K562 (cell line): Measurements from ENCODE around the gene CALD1.

Source experiments
- CEBPZ ChIP-seq: fragments of 150-350 bp; IDR thresholded peaks from 2 replicates; pipeline ENCODE4 v1.6.1; 2014; ENCODE audit warnings: low read depth, mild to moderate bottlenecking, low read length, borderline replicate concordance
- CUX1 ChIP-seq: fragments of 200-800 bp; sonication (Bioruptor generic); IDR thresholded peaks from 2 replicates; pipeline ENCODE4 v1.6.1; 2016; ENCODE audit warnings: missing genetic modification characterization, missing compliant biosample characterization
- EZH2 ChIP-seq: IDR thresholded peaks from 2 replicates; pipeline ENCODE4 v1.6.1; 2012; ENCODE audit warnings: low read depth, mild to moderate bottlenecking, inconsistent platforms, low read length, borderline replicate concordance
- MEF2D ChIP-seq: conservative IDR thresholded peaks from 2 replicates; pipeline ENCODE4 v1.6.1; 2016; ENCODE audit warnings: low read depth, missing genetic modification characterization, missing compliant biosample characterization
- POLR2H ChIP-seq: IDR thresholded peaks from 2 replicates; pipeline ENCODE4 v1.6.1; 2016; ENCODE audit warnings: missing genetic modification characterization, low read depth, mild to moderate bottlenecking, control low read depth, missing compliant biosample characterization, moderate library complexity
- REST ChIP-seq, 2 experiments: fragments of 450-650 bp; formaldehyde crosslinking in 1 of 2; IDR thresholded peaks; 2 replicates each; pipeline versions ENCODE4 v1.4.0 to v1.6.1; 2014 to 2020; ENCODE audit warnings: mild to moderate bottlenecking in 2 of 2, borderline replicate concordance in 1 of 2, low read depth in 1 of 2
- SMARCB1 ChIP-seq: IDR thresholded peaks from 2 replicates; pipeline ENCODE4 v1.6.1; 2011; ENCODE audit warnings: improper control_type of control experiment, low read depth; ENCODE audit not compliant: insufficient read length
- TBP ChIP-seq: optimal IDR thresholded peaks from 2 replicates; pipeline ENCODE3; 2011; ENCODE audit warnings: low read depth, low read length, improper control_type of control experiment
- USF1 ChIP-seq: sonication (generic); formaldehyde crosslinking; IDR thresholded peaks from 2 replicates; pipeline ENCODE4 v1.9.0; 2022; ENCODE audit warnings: mild to moderate bottlenecking, missing genetic modification reagents
- ZZZ3 ChIP-seq: fragments of 450-650 bp; IDR thresholded peaks from 2 replicates; pipeline ENCODE4 v1.6.1; 2016; ENCODE audit warnings: antibody characterized with exemption, mild to moderate bottlenecking, moderate library complexity

- TF ChIP-seq USF1 (CRISPR knock-in tag) (no peak), REST (IDR thresholded peaks at IDR 0.05; ENCODE audit: borderline replicate concordance) (no peak), REST (CRISPR knock-in tag; IDR thresholded peaks at IDR 0.05; ENCODE audit: low read depth) (no peak), EZH2 (no peak), POLR2H (no peak), SMARCB1 (no peak), CUX1 (CRISPR knock-in tag) (no peak), MEF2D (no peak), ZZZ3 (no peak), CEBPZ (no peak), TBP (no peak)
Observed at GRCh38 chr7:134896073-134896472, 116.6 kb downstream of the CALD1 start.
